GM23338 (cell line): ENCODE data around the gene DST. TPM values are rescaled to one million over a fixed set of nuclear protein-coding genes. Genes with fewer than 3 reads are reported as not detected.

Source experiments
- EZH2 ChIP-seq: fragments of 200-600 bp; sonication (generic); IDR thresholded peaks from one replicate; pipeline ENCODE4 v1.8.0; 2017; ENCODE audit warnings: antibody characterized with exemption, mild to moderate bottlenecking, low read depth; ENCODE audit not compliant: unreplicated experiment
- EZH2phosphoT487 ChIP-seq: fragments of 200-600 bp; sonication (generic); IDR thresholded peaks from one replicate; pipeline ENCODE4 v1.8.1; 2018; ENCODE audit warnings: antibody characterized with exemption; ENCODE audit not compliant: unreplicated experiment
- STAT1 ChIP-seq: IDR thresholded peaks from one replicate; pipeline ENCODE4 v1.6.1; 2016; ENCODE audit warnings: antibody characterized with exemption; ENCODE audit not compliant: unreplicated experiment
- ZNF462 ChIP-seq: fragments of 250-450 bp; sonication (Bioruptor Pico); IDR thresholded peaks from 2 replicates; pipeline ENCODE4 v1.5.0; 2020; ENCODE audit warnings: mild to moderate bottlenecking, moderate library complexity
- polyA plus RNA-seq: library from polyadenylated mRNA; unstranded; fragments of >200 nt; fragmentation: Nextera tagmentation; extraction: Ambion mirVana; gene quantifications from 2 replicates; pipeline ENCODE4 v1.2.1, GENCODE V29; 2016
- total RNA-seq: library from RNA; depleted of rRNA; stranded (reverse); fragments of >200 nt; shearing (Covaris generic); gene quantifications from 2 replicates; pipeline ENCODE4 v1.2.3, GENCODE V29; 2014
- TF ChIP-seq, protein P1 (sequence below): IDR thresholded peaks from one replicate; pipeline ENCODE4 v1.6.1; 2018; ENCODE audit warnings: antibody characterized with exemption; ENCODE audit not compliant: unreplicated experiment

The DST gene
- total and polyA plus RNA-seq, 2 experiments from 2014 or later = 88.7 to 188 TPM

DNA sequence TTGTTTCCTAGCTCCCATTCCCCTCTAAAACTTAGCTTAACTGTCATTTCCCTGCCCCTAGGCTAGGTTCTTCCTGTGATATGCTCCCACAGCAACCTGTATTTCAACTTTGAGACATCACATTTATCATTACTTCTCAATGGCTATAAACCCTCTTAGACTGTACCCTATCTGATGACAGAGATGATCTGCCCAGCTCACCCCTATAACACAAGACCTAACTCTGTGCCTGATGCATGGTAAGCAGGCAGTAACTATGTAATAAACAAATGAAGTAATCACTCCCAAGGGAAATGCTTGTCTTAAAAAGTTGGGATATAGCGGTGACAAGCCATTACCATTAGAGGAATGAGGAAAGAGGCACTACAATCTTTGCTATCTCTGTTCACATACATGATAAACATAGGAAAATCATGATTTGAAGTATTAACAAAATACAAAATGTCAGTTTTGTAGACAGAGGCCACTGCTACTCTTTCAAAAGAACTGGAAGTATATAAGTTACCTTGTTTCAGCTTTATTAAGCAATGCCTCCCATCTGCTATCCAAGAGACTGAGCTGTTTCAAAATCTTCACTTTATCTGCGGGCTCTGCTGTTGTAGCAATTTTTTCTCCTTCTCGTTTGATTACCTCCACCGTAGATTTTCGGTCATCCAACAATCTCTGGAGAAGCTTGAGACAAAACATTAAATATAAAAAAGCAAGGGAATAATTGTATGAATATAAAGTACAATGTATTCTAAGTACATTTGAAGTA is 110.7 kb downstream of the DST start (continued):
- TF ChIP-seq ZNF462 (CRISPR knock-in tag) (no peak), EZH2 (no peak), EZH2phosphoT487 (no peak), STAT1 (no peak)
- TF ChIP-seq, protein P1, sequence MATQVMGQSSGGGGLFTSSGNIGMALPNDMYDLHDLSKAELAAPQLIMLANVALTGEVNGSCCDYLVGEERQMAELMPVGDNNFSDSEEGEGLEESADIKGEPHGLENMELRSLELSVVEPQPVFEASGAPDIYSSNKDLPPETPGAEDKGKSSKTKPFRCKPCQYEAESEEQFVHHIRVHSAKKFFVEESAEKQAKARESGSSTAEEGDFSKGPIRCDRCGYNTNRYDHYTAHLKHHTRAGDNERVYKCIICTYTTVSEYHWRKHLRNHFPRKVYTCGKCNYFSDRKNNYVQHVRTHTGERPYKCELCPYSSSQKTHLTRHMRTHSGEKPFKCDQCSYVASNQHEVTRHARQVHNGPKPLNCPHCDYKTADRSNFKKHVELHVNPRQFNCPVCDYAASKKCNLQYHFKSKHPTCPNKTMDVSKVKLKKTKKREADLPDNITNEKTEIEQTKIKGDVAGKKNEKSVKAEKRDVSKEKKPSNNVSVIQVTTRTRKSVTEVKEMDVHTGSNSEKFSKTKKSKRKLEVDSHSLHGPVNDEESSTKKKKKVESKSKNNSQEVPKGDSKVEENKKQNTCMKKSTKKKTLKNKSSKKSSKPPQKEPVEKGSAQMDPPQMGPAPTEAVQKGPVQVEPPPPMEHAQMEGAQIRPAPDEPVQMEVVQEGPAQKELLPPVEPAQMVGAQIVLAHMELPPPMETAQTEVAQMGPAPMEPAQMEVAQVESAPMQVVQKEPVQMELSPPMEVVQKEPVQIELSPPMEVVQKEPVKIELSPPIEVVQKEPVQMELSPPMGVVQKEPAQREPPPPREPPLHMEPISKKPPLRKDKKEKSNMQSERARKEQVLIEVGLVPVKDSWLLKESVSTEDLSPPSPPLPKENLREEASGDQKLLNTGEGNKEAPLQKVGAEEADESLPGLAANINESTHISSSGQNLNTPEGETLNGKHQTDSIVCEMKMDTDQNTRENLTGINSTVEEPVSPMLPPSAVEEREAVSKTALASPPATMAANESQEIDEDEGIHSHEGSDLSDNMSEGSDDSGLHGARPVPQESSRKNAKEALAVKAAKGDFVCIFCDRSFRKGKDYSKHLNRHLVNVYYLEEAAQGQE = no peak
